HG02885 (cell line): Measurements from ENCODE around the gene ZNF236.
"Not testable (repeated sequence)": the region's sequence is repeated elsewhere in the genome, so short reads cannot be mapped to it uniquely, and the experiment has no call there.

Experiments
- ATAC-seq: cut with Tn5 transposase; IDR thresholded peaks from one replicate; pipeline ENCODE4 v1.9.1; 2021; ENCODE audit warnings: mild to moderate bottlenecking; ENCODE audit not compliant: unreplicated experiment, poor library complexity

The ZNF236 gene

GRCh38 chr18:76822506-76823160 lies at the start of gene ZNF236:
ZNF236 (plus strand) TSS chr18:76822557; CDS start chr18:76822608, 51 bp downstream.
- ATAC-seq, result peak; percentile 49

- ATAC-seq, result no peak
These were observed 49.7 kb upstream of the ZNF236 start for GRCh38 chr18:76772665-76773064.

- not testable (repeated sequence) for ATAC-seq
These were observed 45.3 kb upstream of the ZNF236 start for GRCh38 chr18:76777036-76777435.

- ATAC-seq, result no peak
These were observed 38.4 kb upstream of the ZNF236 start for GRCh38 chr18:76783786-76784484.

- ATAC-seq, result no peak
These were observed 36.5 kb upstream of the ZNF236 start for GRCh38 chr18:76785872-76786271.

GRCh38 chr18:76788571-76789317 lies 33.6 kb upstream of the ZNF236 start:
- no peak for ATAC-seq

GRCh38 chr18:76791106-76791505 lies 31.3 kb upstream of the ZNF236 start:
- no peak for ATAC-seq

GRCh38 chr18:76791642-76792041 lies 30.7 kb upstream of the ZNF236 start:
- no peak for ATAC-seq

GRCh38 chr18:76794326-76794725 lies 28.0 kb upstream of the ZNF236 start:
- no peak for ATAC-seq

- peak; percentile 97 for ATAC-seq
These were observed 20.5 kb upstream of the ZNF236 start for GRCh38 chr18:76801567-76802505.

GRCh38 chr18:76803413-76803812 lies 18.9 kb upstream of the ZNF236 start:
- no peak for ATAC-seq

GRCh38 chr18:76803814-76804213 lies 18.5 kb upstream of the ZNF236 start:
- peak; percentile 61 for ATAC-seq

GRCh38 chr18:76805221-76805620 lies 17.1 kb upstream of the ZNF236 start:
- no peak for ATAC-seq

GRCh38 chr18:76806301-76806700 lies 16.1 kb upstream of the ZNF236 start:
- no peak for ATAC-seq

- ATAC-seq, result no peak
These were observed 13.8 kb upstream of the ZNF236 start for GRCh38 chr18:76808561-76808960.

- ATAC-seq, result peak; percentile 74
These were observed 10.8 kb upstream of the ZNF236 start for GRCh38 chr18:76811530-76811929.

GRCh38 chr18:76814256-76814655 lies 8.1 kb upstream of the ZNF236 start:
- no peak for ATAC-seq

- ATAC-seq, result no peak
These were observed 6.2 kb upstream of the ZNF236 start for GRCh38 chr18:76816127-76816526.

- ATAC-seq, result no peak
These were observed 4.3 kb upstream of the ZNF236 start for GRCh38 chr18:76817888-76818611.
